GM21360 (cell line): Measurements from ENCODE around the gene PLCL2.

Experiments
- ATAC-seq: cut with Tn5 transposase; IDR thresholded peaks from one replicate; pipeline ENCODE4 v1.9.1; 2021; ENCODE audit warnings: mild to moderate bottlenecking, moderate library complexity; ENCODE audit not compliant: unreplicated experiment

The PLCL2 gene

DNA sequence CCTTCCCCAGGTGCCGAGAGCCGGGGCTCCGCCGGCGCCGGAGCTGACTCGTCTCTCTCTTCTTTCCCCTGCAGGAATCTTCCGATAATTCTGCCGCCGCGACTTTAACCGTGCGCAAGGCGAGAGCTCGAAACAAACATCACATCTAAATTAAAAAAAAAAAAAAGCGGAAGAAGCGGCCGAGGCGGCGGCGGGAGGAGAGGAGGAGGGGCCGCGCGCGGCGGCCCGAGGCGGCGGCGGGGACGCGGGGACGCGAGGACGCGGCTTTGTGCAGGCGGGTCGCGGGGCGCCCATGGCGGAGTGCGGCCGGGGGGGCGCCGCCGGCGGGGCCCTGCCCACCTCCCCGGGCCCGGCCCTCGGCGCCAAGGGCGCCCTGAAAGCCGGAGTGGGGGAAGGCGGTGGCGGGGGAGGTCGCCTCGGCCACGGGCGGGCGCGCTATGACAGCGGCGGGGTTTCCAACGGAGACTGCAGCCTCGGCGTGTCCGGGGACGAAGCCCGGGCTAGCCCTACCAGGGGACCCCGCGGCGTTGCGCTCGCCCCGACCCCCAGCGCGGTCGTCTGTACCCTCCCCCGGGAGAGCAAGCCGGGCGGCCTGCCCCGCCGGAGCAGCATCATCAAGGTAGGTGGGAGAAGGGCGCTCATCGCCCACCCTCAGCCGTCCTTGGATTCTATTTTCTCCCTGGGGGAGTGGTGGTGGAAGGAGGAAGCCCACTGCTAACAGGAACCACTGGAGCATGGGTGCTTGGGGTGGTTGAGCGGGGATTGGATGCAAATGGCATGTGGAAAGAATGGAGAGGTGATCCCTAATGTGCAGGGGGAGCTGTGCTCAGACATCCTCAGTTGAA, at the start of gene PLCL2:
Gene PLCL2, plus strand, starts transcription at position 208 of the 845 bp plus-strand sequence. Its CDS starts 85 bp downstream, at position 293.
- ATAC-seq: peak; percentile 35

DNA sequence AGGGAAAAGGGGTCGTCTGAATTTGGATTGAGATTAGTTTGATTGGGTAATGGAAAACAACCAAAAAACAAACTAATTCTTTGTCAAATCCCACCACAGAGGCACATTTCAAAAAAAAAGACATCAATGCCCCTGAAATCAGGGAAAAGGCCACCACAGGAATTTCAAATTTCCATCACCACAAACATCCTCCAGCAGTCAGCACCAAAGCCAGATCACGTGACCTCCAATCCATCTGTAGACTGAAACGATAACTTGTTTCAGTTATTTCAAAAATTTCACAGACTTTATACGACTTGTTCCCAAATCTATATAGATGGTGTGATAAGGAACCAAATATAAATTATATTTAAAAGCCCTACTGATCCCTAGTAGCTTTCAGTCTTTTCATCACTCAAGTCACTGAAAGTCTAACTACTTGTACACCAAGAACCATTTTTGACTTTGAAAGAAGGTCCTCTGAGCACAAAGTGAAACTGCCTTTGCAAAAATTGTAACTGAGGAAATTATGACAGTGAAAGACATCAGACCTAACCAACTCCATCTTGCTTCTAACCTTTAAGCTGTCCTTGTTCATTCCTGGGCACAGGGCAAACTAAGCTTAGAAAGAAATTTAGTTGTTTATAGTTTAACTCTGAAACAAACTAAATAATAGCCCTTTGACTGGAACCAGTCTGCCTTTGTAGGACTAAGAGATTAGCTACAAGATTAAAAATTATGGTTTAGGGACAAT, 48.1 kb upstream of the PLCL2 start:
- no peak for ATAC-seq

DNA sequence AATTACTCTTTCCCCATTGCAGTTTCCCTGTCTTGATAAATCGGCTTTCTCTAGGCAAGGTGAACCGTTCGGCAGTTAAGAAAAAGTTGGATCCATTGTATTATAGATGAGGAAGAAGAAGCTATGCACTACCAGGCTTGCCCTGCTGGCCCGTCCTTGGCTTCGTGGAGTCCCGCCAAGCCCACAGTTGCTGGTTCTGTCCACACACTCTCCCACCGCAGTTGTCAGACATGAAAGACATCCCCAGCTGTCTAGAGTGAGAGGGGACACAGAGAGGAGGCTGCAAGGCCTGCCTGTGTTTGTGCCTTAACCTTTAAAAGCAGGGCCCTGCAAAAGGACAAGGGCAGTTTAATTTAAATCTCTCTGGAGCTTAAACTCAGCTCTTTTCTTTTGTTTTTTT, 47.2 kb upstream of the PLCL2 start:
- no peak for ATAC-seq

DNA sequence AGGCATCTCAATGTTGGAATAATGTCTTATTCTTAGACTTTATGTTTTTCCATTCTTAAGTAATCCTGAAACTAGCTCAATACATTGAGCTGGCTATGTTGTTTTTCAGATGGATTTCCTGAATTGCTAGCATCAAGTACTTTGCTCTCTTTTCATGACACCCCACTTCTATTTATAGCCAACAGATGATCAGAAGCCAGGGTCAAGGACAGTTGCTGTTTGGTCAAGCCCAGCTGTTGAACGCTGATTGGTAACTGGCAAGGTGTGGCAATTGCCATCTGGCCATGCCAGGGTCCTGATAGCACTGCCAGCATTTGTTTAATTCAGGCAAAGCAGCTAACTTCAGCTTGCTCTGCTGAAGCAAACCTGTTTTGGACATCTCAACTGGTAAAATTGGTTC, 46.2 kb upstream of the PLCL2 start:
- ATAC-seq: no peak

DNA sequence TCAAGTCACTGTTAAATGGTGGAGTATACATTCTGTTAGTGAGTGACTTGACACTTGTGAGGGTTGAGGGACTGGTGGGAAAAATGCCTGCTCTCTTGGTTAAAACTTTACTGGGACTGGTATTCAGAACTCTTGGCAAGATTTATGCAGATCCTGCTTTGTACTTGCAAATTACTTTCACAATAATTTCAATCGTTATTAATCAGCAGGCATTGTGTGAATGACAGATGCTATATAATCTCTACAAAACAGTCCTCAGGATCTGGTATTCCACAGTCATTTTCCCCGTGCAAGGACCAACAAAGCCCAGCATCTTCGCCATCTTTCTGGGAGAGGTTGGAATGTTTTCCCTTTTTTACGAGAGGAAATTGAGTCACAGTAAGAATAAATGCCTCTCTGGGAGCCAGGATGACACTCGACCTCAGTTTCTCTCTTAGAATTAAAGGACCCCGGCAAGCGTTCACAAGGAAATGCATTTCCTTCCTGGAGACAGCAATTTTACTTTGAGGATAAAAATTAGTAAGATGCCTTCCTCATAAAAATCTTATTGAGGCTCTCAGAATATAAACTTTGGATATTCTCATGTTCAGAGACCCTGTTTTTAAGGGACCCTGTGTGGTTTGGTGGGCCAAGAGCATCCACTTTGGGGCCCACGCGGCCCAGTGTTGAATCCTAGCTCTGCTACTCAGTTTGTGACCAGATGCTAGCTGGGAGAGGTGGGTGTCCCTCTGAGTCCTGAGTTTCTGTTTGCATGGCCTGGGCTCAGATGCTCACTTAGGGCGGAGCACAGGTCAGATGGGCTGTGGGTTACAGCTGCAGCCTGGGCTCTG, 45.3 kb upstream of the PLCL2 start:
- no peak for ATAC-seq

DNA sequence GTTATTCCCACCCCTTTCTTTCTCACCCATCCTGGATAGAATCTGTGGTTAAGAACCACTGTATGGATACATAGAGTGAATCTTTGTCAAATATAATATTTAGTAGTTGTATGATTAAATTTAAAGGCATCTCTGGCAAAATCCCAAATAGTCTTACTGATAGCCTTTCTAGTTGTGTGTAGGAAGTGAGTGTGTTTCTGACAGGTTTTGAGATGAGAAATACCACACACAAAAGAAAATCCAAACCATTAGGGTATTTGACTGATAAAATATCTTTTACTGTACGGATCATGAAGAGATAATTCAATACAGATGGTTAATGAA, 44.7 kb upstream of the PLCL2 start:
- no peak for ATAC-seq

DNA sequence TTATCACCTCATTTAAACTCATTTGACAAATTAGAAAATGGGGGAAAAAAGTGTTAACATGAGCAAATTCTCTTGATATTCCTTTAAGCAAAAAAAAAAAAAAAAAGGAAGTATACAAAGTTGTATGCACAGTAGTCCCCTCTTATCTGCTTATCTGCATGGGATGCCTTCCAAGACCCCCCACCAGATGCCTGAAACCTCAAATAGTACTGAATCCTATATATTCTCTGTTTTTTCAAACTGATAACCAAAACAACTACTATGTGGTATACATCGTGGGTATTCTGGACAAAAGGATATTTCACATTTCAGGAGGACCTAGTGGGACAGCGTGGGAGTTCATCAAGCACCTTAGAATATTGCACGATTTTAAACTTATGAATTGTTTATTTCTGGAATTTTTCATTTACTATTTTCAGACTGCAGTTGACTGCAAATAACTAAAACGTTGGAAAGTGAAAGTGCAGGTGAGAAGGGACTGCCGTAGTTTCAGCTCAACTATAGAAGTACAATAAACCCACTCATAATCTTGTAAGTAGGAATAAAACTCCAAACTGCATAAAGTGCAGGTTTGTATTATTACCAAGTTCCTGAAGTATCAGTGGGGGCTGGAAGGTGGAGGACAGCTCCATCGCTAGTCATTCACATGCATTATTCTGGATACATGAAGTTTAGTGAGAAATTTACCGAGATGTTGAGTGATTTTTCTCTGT, 43.6 kb upstream of the PLCL2 start:
- ATAC-seq: no peak

DNA sequence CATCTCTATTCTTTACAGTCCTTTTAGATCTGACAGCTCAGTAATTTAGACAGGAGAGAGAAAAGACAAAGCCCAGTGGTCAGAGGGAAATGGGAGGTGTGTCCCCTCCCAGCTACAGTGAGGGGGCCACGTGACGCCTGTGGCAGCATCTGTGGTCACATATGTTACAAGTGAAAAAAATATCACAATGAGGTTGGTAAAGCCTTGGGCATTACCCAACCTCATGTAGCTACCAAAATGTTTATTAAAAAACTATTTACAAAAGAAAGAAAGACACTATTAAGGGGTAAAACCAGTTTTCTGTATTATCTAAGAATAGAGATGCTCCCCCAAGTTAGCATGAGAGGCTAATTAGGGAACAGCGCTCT, 42.9 kb upstream of the PLCL2 start:
- peak; percentile 48 for ATAC-seq

DNA sequence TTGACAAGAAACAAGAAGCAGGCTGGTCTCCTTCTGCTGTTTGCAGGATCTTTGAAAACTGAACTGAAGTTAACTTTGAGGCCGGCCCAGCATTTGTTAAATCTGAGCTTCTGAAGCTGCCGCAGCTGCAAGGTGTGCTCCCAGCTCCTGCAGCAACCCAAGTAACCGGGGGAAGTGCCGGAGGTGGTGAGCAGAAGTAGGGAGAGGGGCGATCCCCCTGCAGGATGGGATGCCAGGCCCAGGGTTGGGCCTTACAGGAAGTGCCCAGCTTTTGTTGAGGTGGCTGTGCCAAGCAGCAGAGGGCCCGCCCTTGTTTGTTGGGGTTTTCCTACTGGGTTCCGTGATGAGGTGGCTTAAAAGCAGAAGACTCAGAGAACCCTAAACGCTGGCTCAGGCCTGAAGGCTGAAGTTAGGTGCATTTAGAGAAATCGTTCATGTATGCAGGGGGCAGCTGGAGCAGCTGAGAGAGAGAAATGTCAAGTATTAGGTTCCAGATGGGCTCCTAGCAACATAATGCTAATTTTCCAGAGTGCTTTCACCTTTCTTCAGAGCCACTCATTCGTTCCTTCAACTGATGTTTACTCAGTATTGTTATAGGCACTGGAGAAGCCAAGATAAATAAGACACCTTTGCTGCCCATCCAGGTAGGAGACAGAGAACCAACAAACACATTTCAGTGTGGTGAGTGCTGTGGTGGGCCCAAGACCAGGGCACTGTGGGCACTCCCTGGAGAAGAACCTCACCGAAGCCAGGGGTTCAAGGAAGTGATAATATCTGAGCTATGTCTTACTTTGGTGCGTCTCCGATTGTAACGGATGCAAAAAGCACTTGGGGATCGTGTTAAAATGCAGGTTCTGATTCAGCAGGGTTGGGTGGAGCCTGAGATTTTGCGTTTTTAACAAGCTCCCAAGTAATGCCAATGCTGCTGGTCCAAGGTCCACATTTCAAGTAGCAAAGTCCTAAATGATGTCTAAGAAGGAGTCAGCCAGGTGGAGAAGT, 42.2 kb upstream of the PLCL2 start:
- ATAC-seq: peak; percentile 69

DNA sequence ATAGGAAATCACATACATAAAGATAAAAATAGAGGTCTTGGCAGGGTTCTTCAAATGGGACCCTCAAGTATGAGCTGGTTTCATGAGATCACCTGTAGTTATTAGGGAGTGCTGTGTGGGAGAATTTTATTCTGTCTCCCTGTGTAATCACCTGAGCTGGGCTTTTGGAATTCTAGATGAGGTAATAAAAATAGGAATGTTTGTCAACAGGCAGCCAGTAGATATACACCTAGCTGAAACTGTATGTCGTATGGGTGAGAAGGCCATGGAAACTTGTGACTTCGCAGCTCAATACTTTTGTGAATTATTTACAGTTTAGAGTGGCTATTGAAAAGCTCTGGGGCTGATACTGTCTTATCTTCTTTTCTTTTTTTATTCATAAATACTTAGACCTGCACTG, 40.5 kb upstream of the PLCL2 start:
- ATAC-seq: no peak

DNA sequence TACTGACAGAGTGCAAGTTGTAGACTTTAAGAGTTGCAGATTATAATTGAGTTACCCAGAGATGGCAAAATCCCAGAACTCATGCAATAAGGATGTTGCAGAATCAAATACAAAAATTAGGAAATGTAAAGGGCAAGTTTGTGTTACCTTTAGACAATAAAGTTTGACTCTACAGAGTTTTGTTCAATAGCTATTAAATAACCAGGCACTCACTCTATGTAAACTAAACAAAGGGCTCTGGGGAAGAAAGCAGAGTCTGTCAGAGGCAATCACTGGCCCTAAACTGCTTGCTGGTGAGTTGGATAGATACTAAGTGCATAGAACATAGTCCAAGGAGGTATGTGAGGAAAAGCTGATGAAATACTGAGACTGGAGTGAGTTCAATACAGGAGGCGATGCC, 40.0 kb upstream of the PLCL2 start:
- no peak for ATAC-seq

DNA sequence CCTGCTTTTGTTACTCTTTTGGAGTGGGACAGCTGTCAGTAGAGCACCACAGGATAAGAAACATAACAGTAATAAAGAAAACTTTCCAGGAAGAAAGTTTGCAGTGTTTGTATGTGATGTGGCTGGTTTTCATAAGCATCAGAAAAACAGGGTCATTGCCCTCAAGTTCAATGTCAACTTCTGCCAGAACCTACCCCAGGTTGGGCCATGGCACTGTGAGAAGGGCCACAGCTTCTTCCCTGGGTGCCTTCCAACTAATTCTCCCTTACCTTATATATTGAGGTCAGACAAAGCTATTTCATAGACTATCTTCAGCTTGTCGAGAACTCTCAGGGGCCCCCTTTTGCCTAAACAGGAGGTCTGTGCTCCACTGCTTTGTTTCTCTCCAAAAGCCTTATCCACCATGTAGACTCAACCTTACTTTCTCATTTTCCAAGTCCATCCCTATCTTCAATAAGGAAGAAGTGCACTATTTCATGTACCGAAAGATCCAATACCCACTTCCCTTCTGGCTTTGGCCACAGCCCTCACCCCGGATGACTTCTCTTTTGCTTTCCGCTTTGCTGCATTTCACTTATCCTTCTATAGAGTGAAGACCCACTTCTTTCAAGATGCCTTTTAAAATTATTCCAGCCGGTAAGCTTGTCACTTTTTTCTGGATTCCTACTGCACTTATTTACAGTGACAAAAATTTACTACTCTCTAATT, 38.2 kb upstream of the PLCL2 start:
- ATAC-seq: no peak

DNA sequence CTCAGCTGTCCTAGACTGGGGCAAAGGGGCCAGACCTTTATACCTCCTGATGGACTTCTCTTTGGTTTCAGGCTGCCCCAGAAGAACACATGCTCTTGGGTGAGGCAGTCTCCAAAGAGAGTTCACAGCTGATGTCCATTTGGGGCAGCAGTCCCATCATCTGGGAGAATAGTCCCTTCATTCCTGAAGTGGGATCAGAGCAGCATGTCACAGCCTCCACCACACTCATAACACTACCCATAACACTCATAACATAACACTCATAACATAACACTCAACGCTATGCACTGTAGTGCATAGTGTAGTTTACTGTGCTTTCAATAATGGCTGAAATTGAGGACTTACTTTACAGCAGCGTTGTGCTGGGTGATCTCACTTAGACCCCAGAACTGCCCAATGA, 36.7 kb upstream of the PLCL2 start:
- no peak for ATAC-seq

DNA sequence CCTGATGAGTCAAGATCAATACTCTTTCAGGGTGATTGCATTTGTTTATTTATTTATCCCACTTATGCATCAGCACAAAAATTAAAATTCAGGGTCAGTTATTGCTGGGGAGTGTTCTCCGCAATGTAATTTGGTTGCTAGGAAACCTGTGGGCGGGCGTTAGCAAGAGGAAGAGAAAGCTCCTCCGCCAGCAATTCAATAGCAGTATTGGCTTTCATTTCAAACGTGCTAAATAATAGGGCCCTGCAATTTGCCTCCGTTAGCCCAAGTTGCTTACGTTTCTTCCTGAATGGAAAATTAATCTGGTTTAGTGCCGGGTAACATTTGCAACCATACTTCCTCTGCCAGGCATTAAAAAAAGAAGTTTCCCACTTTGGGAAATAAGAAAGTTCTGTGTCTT, 35.5 kb upstream of the PLCL2 start:
- ATAC-seq: no peak

DNA sequence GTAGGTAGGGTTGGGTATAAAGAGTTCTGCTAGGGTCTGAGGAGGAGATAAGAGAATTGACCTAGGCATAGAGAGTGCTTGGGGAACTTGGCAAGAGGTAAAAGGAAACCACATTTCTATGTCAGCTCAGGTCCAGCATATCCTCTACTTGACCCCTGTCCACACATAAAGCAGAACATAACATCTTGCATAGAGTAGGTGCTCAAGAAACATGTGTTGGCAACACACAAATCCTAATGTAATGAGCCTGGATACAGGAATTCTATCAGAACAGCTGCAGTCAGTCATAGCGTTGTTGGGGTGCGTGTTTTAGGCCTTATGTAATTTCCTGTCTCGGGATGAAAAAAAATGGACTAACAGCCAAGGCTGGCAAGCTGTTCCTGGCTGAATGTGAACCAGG, 35.0 kb upstream of the PLCL2 start:
- ATAC-seq: no peak

DNA sequence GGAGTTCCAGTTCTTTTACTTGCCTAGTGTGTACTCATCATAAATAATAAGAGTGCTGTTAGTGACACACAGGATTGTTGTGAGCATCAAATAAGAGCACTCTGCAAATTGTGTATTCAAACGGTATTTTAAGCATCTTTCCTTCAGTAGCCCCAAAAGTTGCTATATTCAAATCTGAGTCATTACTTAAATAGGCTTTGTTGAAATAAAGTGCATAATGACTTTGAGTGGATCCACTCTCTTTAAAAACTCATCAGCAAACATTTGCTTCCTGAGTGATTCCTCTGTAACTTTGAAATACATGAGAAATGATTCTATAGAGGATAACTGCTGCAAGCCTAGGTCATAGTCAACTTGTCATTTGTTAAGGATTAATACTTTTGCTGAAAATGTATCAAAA, 29.3 kb upstream of the PLCL2 start:
- no peak for ATAC-seq

DNA sequence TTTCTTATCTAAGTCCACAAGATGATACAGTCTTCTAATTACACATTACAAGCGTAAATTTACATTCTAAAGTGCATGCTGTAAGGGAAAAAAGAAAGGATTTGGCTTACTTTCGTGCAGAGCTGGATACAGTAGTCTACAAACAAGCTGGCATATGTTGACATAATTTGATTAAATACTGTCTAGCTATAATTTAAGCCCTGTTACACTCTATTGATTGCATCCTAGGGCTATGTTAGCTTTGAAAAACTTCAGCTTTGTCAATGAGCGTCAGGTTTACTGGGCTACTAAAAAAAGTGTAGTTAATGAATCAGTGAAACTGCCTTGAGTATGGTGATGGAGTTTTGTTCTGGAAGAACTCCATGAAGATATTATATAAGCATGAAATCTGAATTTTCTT, 24.5 kb upstream of the PLCL2 start:
- ATAC-seq: no peak

DNA sequence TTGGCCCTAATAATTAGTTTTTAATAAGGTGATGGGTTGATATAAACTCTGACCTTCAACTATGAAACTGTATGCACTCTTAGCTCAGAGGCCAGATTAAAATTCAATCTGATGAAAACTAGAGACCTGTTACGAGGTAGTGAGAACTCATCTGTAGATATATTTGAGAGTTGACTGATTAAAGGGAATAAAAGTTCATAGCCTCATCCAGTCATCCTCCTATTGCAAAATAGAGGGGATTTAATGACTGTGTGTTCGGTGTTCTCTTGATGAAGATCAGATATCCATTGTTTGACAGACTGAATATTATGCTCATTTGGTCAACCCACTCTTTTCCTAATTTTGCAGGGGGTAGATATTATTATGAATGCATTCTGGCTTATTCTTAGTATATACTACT, 23.3 kb upstream of the PLCL2 start:
- ATAC-seq: no peak

DNA sequence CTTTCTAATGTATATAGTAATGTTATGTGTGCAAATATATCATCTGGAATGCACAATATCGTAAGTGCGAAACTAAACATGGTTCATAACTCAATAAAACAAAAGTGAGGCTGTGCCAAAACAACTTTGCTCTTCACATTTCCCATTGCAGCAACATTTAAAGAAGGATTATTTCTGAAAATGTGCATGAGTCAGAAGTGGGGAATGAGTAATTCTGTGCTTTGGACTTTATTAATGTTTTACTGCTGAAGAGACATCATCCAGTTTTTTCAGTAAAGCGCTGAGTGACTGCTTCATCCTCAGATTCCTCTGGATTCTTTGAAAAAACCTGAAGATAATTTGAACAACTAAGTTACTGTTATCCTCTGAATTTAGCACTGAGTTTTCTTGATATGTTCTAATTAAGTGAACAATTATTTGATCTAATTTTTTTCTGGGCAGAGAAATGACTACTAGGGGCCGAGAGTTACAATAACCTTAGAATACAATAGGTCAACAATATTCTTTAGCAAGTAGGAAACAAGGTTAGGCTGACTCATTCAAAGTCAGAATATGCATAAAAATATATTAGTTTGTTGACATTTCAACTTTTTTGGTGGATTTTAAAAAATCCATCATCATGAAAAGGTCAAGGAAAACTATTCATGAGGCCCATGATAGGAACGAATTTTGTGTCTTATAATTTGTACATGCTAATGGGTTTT, 20.0 kb upstream of the PLCL2 start:
- no peak for ATAC-seq
